Thoracic aorta (tissue), 2 donors: ENCODE measurements around the gene NPTXR. TPM values are rescaled to one million over a fixed set of nuclear protein-coding genes. Genes with fewer than 3 reads are reported as not detected.

Experiments
- ATAC-seq: fragments of 150-250 bp; one replicate; pipeline ENCODE4 v1.8.0; 2017; ENCODE audit warnings: low read depth; ENCODE audit not compliant: insufficient number of reproducible peaks, low FRiP score
- DNase-seq: peaks from one replicate; pipeline ENCODE4 v3.0.0-alpha.2; 2020; ENCODE audit warnings: low spot score
- H3K27ac ChIP-seq, 2 donors: fragments of 200-600 bp; sonication (generic); 1 replicate in 1 of 2; 2 replicates in 1 of 2; pipeline ENCODE4 v1.5.1; 2016; ENCODE audit warnings: mild to moderate bottlenecking in 2 of 2, moderate library complexity in 2 of 2
- H3K27me3 ChIP-seq: fragments of 200-600 bp; sonication (generic); replicated peaks from 2 replicates; pipeline ENCODE4 v1.6.0; 2016; ENCODE audit warnings: mild to moderate bottlenecking; ENCODE audit not compliant: insufficient read depth
- H3K36me3 ChIP-seq: fragments of 200-600 bp; sonication (generic); one replicate; pipeline ENCODE4 v1.5.1; 2016
- H3K4me1 ChIP-seq, 2 donors: fragments of 200-600 bp; sonication (generic); 1 replicate in 1 of 2; 2 replicates in 1 of 2; pipeline versions ENCODE4 v1.5.1 to v1.6.0; 2016; ENCODE audit warnings: low read depth in 2 of 2, mild to moderate bottlenecking in 1 of 2; ENCODE audit not compliant: control insufficient read depth in 1 of 2
- H3K4me3 ChIP-seq: fragments of 200-600 bp; sonication (generic); 2 replicates; pipeline ENCODE4 v1.5.1; 2016; ENCODE audit warnings: mild to moderate bottlenecking
- H3K9me3 ChIP-seq: fragments of 200-600 bp; sonication (generic); 2 replicates; pipeline ENCODE4 v1.5.1; 2016
- CTCF ChIP-seq: fragments of 200-600 bp; sonication (generic); IDR thresholded peaks from one replicate; pipeline ENCODE4 v1.5.1; 2019; ENCODE audit warnings: antibody characterized with exemption
- total RNA-seq, 2 donors: library from RNA; depleted of rRNA; stranded (reverse); fragments of >200 nt; gene quantifications; one replicate each; pipeline versions ENCODE4 v1.1.0 to v1.2.3, GENCODE V29; 2016

NPTXR gene
- total RNA-seq, 2 donors from 2014 or later, result 29.3 to 50.8 TPM

GRCh38 chr22:38793721-38794466, 49.9 kb downstream of the NPTXR start, which contains the start of gene DNAL4:
DNAL4 (minus strand) TSS chr22:38794143; CDS start chr22:38782731, 11,412 bp downstream.
- peak; percentile 97 for ATAC-seq
- peak within 1 kb of the TSS; percentile 75 for H3K4me3 ChIP-seq
- no peak for TF ChIP-seq CTCF
- peak within 1 kb of the TSS; percentile 70 to 74 for H3K27ac ChIP-seq
- H3K27me3 ChIP-seq, result no peaks in the 10 kb centered on the region
- no peaks in the 10 kb centered on the region for H3K9me3 ChIP-seq
- DNase-seq, result peak; percentile 98
- H3K36me3 ChIP-seq, result peaks cover 6% of the 10 kb centered on the region
- H3K4me1 ChIP-seq, result peaks cover 16 to 19% of the 10 kb centered on the region in 2 donors

GRCh38 chr22:38793317-38793716, 50.5 kb downstream of the NPTXR start:
- Histone ChIP-seq H3K27ac (peak overlapping the region; percentile 70 to 74), H3K27me3 (no peaks in the 10 kb centered on the region), H3K9me3 (no peaks in the 10 kb centered on the region), H3K4me3 (peak overlapping the region; percentile 75), H3K36me3 (peaks cover 6% of the 10 kb centered on the region), H3K4me1 (peaks cover 19 to 25% of the 10 kb centered on the region in 2 donors)
- TF ChIP-seq CTCF, result no peak
- ATAC-seq (no peak), DNase-seq (no peak)

- peak overlapping the region; percentile 75 for H3K4me3 ChIP-seq
Observed at GRCh38 chr22:38792833-38793232, 51.0 kb downstream of the NPTXR start.

GRCh38 chr22:38789606-38790005, 54.2 kb downstream of the NPTXR start:
- H3K4me3 ChIP-seq, result no peak overlapping the region
- no peaks in the 10 kb centered on the region for H3K9me3 ChIP-seq
- DNase-seq, result no peak
- no peak for TF ChIP-seq CTCF
- peak overlapping the region in 1 of 2 donors; percentile 89 for H3K27ac ChIP-seq
- no peaks in the 10 kb centered on the region for H3K27me3 ChIP-seq
- peaks cover 6% of the 10 kb centered on the region for H3K36me3 ChIP-seq
- no peak for ATAC-seq
- H3K4me1 ChIP-seq, result peaks cover 37 to 58% of the 10 kb centered on the region in 2 donors

More at GRCh38 chr22:38792833-38793232, 51.0 kb downstream of the NPTXR start:
- Histone ChIP-seq H3K4me1 (peaks cover 22 to 30% of the 10 kb centered on the region in 2 donors), H3K9me3 (no peaks in the 10 kb centered on the region), H3K27ac (peak overlapping the region in 1 of 2 donors; percentile 70), H3K27me3 (no peaks in the 10 kb centered on the region), H3K36me3 (peaks cover 6% of the 10 kb centered on the region)
- TF ChIP-seq CTCF, result no peak
- DNase-seq, result no peak
- no peak for ATAC-seq

- Histone ChIP-seq H3K9me3 (no peaks in the 10 kb centered on the region), H3K4me1 (peaks cover 34 to 54% of the 10 kb centered on the region in 2 donors), H3K4me3 (no peak overlapping the region), H3K36me3 (peaks cover 6% of the 10 kb centered on the region), H3K27me3 (no peaks in the 10 kb centered on the region), H3K27ac (peak overlapping the region; percentile 83 to 89)
- no peak for DNase-seq
- TF ChIP-seq CTCF, result no peak
- ATAC-seq, result no peak
Observed at GRCh38 chr22:38788846-38789245, 55.0 kb downstream of the NPTXR start.
